ENCODE data around the gene ELK3. TPM values are rescaled to one million over a fixed set of nuclear protein-coding genes. Genes with fewer than 3 reads are reported as not detected.
"Not testable (repeated sequence)": the region's sequence is repeated elsewhere in the genome, so short reads cannot be mapped to it uniquely, and the experiment has no call there.

ELK3 gene
- polyA plus RNA-seq, 3 donors = 47.1 to 59.4 (median 55.9) TPM

DNA sequence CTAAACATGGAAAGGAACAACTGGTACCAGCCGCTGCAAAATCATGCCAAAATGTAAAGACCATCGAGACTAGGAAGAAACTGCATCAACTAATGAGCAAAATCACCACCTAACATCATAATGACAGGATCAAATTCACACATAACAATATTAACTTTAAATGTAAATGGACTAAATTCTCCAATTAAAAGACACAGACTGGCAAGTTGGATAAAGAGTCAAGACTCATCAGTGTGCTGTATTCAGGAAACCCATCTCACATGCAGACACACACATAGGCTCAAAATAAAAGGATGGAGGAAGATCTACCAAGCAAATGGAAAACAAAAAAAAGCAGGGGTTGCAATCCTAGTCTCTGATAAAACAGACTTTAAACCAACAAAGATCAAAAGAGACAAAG, 123.6 kb downstream of the ELK3 start:
- not testable (repeated sequence) for DNase-seq (ENCODE audit: extremely low read depth in 1 of 11, low read depth in 9 of 11, low spot score in 4 of 11)

Other genes starting within 250 kb of the ELK3 start
- gene HAL, start 198.0 kb upstream of the ELK3 start, polyA plus RNA-seq (ENCODE audit: insufficient read length in 3 of 3) = under 1 TPM; 0.60 to 1.00 (median 0.86) TPM
- gene LTA4H, start 158.8 kb upstream of the ELK3 start, polyA plus RNA-seq (ENCODE audit: insufficient read length in 3 of 3) = 100 to 1,000 TPM; 120 to 138 (median 125) TPM
- gene CDK17, start 206.1 kb downstream of the ELK3 start, polyA plus RNA-seq (ENCODE audit: insufficient read length in 3 of 3) = 10 to 100 TPM; 32.0 to 43.3 (median 36.7) TPM